Lower leg skin (tissue), 4 donors: ENCODE data around the gene PHLPP2. TPM values are rescaled to one million over a fixed set of nuclear protein-coding genes. Genes with fewer than 3 reads are reported as not detected.
"Not testable (repeated sequence)": the region's sequence is repeated elsewhere in the genome, so short reads cannot be mapped to it uniquely, and the experiment has no call there.

Experiments used
- DNase-seq, 2 donors: peaks; one replicate each; pipeline ENCODE4 v3.0.0-alpha.2; 2019; ENCODE audit warnings: low spot score in 2 of 2
- H3K4me3 ChIP-seq: fragments of 200-600 bp; sonication (generic); 2 replicates; pipeline ENCODE4 v1.5.1; 2017; ENCODE audit warnings: mild to moderate bottlenecking, low read depth; ENCODE audit not compliant: poor library complexity, severe bottlenecking
- POLR2A ChIP-seq, 2 donors: fragments of 450-650 bp; IDR thresholded peaks; one replicate each; pipeline ENCODE4 v1.6.1; 2016 to 2017; ENCODE audit warnings: antibody characterized with exemption in 2 of 2, mild to moderate bottlenecking in 1 of 2, moderate library complexity in 1 of 2
- WGBS, 2 donors: methylation state at CpG; one replicate each; pipeline ENCODE4 v1.1.5; 2018; 5-methylcytosine and 5-hydroxymethylcytosine counted together
- intact Hi-C: fragments of 100-400 bp; cut with DNase I; formaldehyde crosslinking; loops from one replicate; pipeline ENCODE4 v1.15.0; 2023; ENCODE audit warnings: low total_unique reads
- total RNA-seq, 4 donors: library from RNA; depleted of rRNA; stranded (reverse); fragments of >200 nt; gene quantifications; one replicate each; pipeline ENCODE4 v1.1.0, GENCODE V29; 2016
- TF ChIP-seq, protein P1 (sequence below), 3 donors: fragments of 450-650 bp; IDR thresholded peaks; one replicate each; pipeline ENCODE4 v1.5.1; 2016; ENCODE audit warnings: antibody characterized with exemption in 3 of 3, mild to moderate bottlenecking in 3 of 3, moderate library complexity in 2 of 3

Gene PHLPP2
- total RNA-seq, 4 donors from 2014 or later, result 2.0 to 4.9 (median 4.1) TPM

DNA sequence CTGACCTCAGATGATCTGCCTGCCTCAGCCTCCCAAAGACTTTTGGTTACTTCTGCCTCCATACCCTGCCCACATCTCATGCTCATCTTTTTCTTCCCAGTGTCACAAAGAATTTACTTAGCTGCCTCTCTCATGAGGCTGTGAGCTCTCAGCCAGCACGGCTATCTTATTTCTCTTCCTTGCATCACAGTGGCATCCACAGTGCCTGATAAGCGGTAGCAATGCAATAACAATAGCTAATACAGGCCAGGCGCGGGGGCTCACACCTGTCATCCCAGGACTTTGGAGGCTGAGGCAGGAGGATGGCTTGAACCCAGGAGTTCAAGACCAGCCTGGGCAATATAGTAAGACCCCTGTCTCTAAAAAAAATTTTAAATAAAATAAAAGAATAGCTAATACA is 114.1 kb downstream of the PHLPP2 start:
- WGBS, 2 donors, result 84 to 89% methylated on average over 4 of the region's 4 CpGs
- no peak overlapping the region for H3K4me3 ChIP-seq
- no peak for TF ChIP-seq POLR2A (IDR thresholded peaks at IDR 0.05)
- TF ChIP-seq, protein P1, sequence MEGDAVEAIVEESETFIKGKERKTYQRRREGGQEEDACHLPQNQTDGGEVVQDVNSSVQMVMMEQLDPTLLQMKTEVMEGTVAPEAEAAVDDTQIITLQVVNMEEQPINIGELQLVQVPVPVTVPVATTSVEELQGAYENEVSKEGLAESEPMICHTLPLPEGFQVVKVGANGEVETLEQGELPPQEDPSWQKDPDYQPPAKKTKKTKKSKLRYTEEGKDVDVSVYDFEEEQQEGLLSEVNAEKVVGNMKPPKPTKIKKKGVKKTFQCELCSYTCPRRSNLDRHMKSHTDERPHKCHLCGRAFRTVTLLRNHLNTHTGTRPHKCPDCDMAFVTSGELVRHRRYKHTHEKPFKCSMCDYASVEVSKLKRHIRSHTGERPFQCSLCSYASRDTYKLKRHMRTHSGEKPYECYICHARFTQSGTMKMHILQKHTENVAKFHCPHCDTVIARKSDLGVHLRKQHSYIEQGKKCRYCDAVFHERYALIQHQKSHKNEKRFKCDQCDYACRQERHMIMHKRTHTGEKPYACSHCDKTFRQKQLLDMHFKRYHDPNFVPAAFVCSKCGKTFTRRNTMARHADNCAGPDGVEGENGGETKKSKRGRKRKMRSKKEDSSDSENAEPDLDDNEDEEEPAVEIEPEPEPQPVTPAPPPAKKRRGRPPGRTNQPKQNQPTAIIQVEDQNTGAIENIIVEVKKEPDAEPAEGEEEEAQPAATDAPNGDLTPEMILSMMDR (IDR thresholded peaks at IDR 0.05), result no peak
- DNase-seq, result no peak
- intact Hi-C loops, result no loop called here

DNA sequence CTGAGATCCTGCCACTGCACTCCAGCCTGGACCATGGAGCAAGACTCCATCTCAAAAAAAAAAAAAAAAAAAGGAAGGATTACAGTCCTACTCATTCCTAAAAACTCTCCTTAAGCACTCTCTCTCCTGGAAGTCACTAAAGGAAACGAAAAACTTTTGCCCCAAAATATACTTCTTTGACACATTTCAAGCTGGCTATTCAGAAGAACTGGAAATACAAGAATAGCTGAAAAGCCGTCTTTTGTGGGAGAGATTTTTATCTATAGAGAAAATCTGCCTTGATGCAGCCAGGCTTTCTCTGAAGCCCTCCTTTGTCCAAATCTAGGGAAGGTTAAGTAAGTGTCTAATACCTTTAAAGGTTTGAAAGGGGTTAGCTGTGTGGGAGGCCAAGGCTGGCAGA is 115.4 kb downstream of the PHLPP2 start:
- intact Hi-C loops, result no loop called here
- WGBS, 2 donors, result 43 to 44% methylated on average over 2 of the region's 2 CpGs
- DNase-seq, result no peak
- no peak overlapping the region for H3K4me3 ChIP-seq
- no peak for TF ChIP-seq POLR2A (IDR thresholded peaks at IDR 0.05)
- TF ChIP-seq, protein P1 (IDR thresholded peaks at IDR 0.05), result no peak

DNA sequence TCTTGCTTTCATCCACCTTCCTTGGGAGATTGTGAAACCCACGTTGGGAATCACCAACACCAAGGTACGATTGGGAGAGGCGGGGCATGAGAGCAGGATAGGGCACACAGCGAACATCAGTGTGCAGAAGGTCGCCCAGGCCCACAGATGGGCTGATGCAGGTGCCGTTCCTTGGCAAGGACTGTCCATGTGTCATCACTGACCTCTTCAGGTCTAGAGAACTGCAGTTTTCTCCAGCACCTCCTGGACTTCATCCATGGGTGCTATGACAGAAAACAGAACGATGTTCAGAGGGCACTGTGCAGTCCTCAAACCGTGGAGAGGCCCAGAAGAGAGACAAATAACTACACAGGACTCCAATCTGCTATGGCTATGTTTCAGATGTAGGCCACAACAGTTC is 123.7 kb downstream of the PHLPP2 start:
- H3K4me3 ChIP-seq, result no peak overlapping the region
- TF ChIP-seq, protein P1 (IDR thresholded peaks at IDR 0.05), result no peak
- TF ChIP-seq POLR2A (IDR thresholded peaks at IDR 0.05), result no peak
- intact Hi-C loops, result no loop called here
- 77 to 79% methylated on average over 8 of the region's 8 CpGs for WGBS, 2 donors
- no peak for DNase-seq

DNA sequence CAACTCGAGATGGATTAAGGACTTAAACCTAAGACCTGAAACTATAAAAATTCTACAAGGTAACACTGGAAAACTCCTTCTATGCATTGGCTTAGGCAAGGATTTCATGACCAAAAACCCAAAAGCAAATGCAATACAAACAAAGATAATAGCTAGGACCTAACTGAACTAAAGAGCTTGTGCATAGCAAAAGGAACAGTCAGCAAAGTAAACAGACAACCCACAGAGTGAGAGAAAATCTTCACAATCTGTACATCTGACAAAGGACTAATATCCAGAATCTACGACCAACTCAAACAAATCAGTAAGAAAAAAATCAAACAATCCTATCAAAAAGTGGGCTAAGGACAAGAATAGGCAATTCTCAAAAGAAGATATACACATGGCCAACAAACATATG is 126.1 kb downstream of the PHLPP2 start:
- intact Hi-C loops, result not testable (repeated sequence)

DNA sequence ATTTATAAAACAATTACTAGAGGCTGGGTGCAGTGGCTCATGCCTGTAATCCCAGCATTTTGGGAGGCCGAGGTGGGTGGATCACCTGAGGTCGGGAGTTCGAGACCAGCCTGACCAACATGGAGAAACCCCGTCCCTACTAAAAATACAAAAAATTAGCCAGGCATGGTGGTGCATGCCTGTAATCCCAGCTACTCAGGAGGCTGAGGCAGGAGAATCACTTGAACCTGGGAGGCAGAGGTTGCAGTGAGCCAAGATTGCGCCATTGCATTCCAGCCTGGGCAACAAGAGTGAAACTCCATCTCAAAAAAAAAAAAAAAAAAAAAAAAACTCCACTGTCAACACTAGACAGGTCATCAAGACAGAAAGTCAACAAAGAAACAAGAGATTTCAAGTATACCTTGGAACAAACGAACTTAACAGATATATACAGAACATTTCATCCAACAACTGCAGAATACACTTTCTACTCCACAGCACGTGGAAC is 129.1 kb downstream of the PHLPP2 start:
- intact Hi-C loops, H3K4me3 ChIP-seq, DNase-seq: not testable (repeated sequence)
- whole genome bisulfite sequencing, 2 donors, result 88 to 91% methylated on average over 7 of the region's 7 CpGs

More for the DNA sequence above, 126.1 kb downstream of the PHLPP2 start:
- not testable (repeated sequence) for H3K4me3 ChIP-seq, DNase-seq
- WGBS, 2 donors, result 55 to 59% methylated on average over 2 of the region's 2 CpGs

Other genes with a start within 250 kb of the PHLPP2 start
- 1 to 10 TPM in 3 of 4 donors, under 1 TPM in 1; 0.84 to 4.2 (median 2.5) TPM for gene ZNF19, start 235.4 kb downstream of the PHLPP2 start, total RNA-seq
- gene CHST4, start 198.3 kb downstream of the PHLPP2 start, total RNA-seq, result not detected
- gene TAT, start 147.6 kb downstream of the PHLPP2 start, total RNA-seq, result not detected
- gene MARVELD3, start 98.5 kb downstream of the PHLPP2 start, total RNA-seq, result 10 to 100 TPM in 2 of 4 donors, 1 to 10 TPM in 2; 3.3 to 11.3 (median 9.5) TPM
- gene AP1G1, start 84.1 kb upstream of the PHLPP2 start, total RNA-seq, result 10 to 100 TPM; 59.6 to 90.6 (median 75.9) TPM
- 10 to 100 TPM; 21.8 to 29.7 (median 27.2) TPM for gene ATXN1L, start 121.3 kb upstream of the PHLPP2 start, total RNA-seq
- gene ZNF821, start 159.5 kb upstream of the PHLPP2 start, total RNA-seq, result 10 to 100 TPM; 13.6 to 21.0 (median 17.2) TPM
- gene IST1, start 170.8 kb upstream of the PHLPP2 start, total RNA-seq, result 100 to 1,000 TPM; 153 to 227 (median 197) TPM